Right lobe of liver (tissue), 6 donors: ENCODE data around the gene PANK2. TPM values are rescaled to one million over a fixed set of nuclear protein-coding genes. Genes with fewer than 3 reads are reported as not detected.

Source experiments
- ATAC-seq, 4 donors: fragments of 200-7000 bp; cut with Tn5 transposase; one replicate each; pipeline ENCODE4 v1.9.1; 2020; ENCODE audit warnings: mild to moderate bottlenecking in 4 of 4, moderate library complexity in 4 of 4
- DNase-seq, 3 donors: peaks; one replicate each; pipeline ENCODE4 v3.0.0-alpha.2; 2020
- H3K27ac ChIP-seq, 3 donors: fragments of 200-600 bp; one replicate each; pipeline ENCODE4 v1.8.0; 2022
- H3K27me3 ChIP-seq, 2 donors: fragments of 200-600 bp; one replicate each; pipeline ENCODE4 v1.8.0; 2022
- H3K36me3 ChIP-seq, 4 donors: fragments of 200-600 bp; sonication (generic) in 1 of 4; one replicate each; pipeline versions ENCODE4 v1.5.1 to v1.8.0; 2017 to 2022; ENCODE audit warnings: control low read depth in 1 of 4
- H3K4me1 ChIP-seq, 4 donors: fragments of 200-600 bp; sonication (generic) in 1 of 4; one replicate each; pipeline versions ENCODE4 v1.5.1 to v1.8.0; 2017 to 2022; ENCODE audit warnings: control low read depth in 1 of 4
- H3K4me3 ChIP-seq, 3 donors: fragments of 200-600 bp; one replicate each; pipeline ENCODE4 v1.8.0; 2022
- H3K9me3 ChIP-seq, 4 donors: fragments of 200-600 bp; sonication (generic) in 1 of 4; one replicate each; pipeline versions ENCODE4 v1.5.1 to v1.8.0; 2017 to 2022; ENCODE audit warnings: control low read depth in 1 of 4
- CTCF ChIP-seq, 4 donors: fragments of 200-600 bp in 3 of 4; fragments of 450-650 bp in 1 of 4; IDR thresholded peaks; one replicate each; pipeline versions ENCODE4 v1.5.1 to v1.8.0; 2016 to 2022; ENCODE audit warnings: antibody characterized with exemption in 4 of 4, mild to moderate bottlenecking in 2 of 4
- POLR2A ChIP-seq: fragments of 450-650 bp; IDR thresholded peaks from one replicate; pipeline ENCODE4 v1.6.1; 2017; ENCODE audit warnings: antibody characterized with exemption, mild to moderate bottlenecking
- WGBS: methylation state at CpG from one replicate; pipeline ENCODE4 v1.1.6; 2018; ENCODE audit warnings: low coverage, low lambda C conversion rate; ENCODE audit not compliant: insufficient coverage; ENCODE audit errors: missing lambda C conversion rate; 5-methylcytosine and 5-hydroxymethylcytosine counted together
- intact Hi-C, 2 donors: fragments of 100-400 bp; cut with DNase I; formaldehyde crosslinking; loops; one replicate each; pipeline versions ENCODE4 v1.11.2 to v1.14.1; 2022
- total RNA-seq, 6 experiments: library from RNA; depleted of rRNA in 2 of 6; stranded (reverse); fragments of >200 nt in 2 of 6; fragmentation: NEBNext Ultra II Directional in 3 of 6; extraction: Animal tissue kit (Norgen Biotek cat#: 25700) in 3 of 6; gene quantifications; one replicate each; pipeline versions ENCODE4 v1.1.0 to v1.2.4, GENCODE V29; 2016 to 2023
- donor health status: DM: no; HTN: yes; CAD: no.
- donor health status: DM: no; HTN: no; CAD: no.
- donor health status: DM: no; HTN: no; CAD: no.
- donor health status: DM: no; HTN: yes; CAD: no.
- donor health status: DM: no; HTN: yes; CAD: no.

PANK2 gene
- total RNA-seq, 6 experiments from 2014 or later, result 13.0 to 17.8 (median 13.8) TPM

- Histone ChIP-seq H3K36me3 (peaks cover 0 to 70% (median 18%) of the 10 kb centered on the region in 4 donors), H3K4me1 (no peaks in the 10 kb centered on the region), H3K27ac (no peak overlapping the region), H3K4me3 (no peak overlapping the region), H3K27me3 (no peaks in the 10 kb centered on the region), H3K9me3 (no peaks in the 10 kb centered on the region)
- intact Hi-C loops, result no loop called here
- WGBS, result 74% methylated on average over 2 of the region's 2 CpGs
- DNase-seq (no peak), ATAC-seq (no peak)
- TF ChIP-seq CTCF (IDR thresholded peaks at IDR 0.05) (no peak), POLR2A (no peak)
Observed at GRCh38 chr20:3915691-3916090, 26.5 kb downstream of the PANK2 start.

GRCh38 chr20:3916364-3916763 is 27.2 kb downstream of the PANK2 start:
- no peak for TF ChIP-seq CTCF (IDR thresholded peaks at IDR 0.05)
- no peak for TF ChIP-seq POLR2A

GRCh38 chr20:3919352-3919751 is 30.2 kb downstream of the PANK2 start:
- intact Hi-C loops, result no loop called here
- 81% methylated on average over 1 of the region's 1 CpG for WGBS
- Histone ChIP-seq H3K4me1 (no peaks in the 10 kb centered on the region), H3K4me3 (no peak overlapping the region), H3K27me3 (no peaks in the 10 kb centered on the region), H3K9me3 (no peaks in the 10 kb centered on the region), H3K36me3 (peaks cover 3 to 57% (median 10%) of the 10 kb centered on the region in 4 donors), H3K27ac (no peak overlapping the region)
- ATAC-seq (no peak), DNase-seq (no peak)
- TF ChIP-seq CTCF (IDR thresholded peaks at IDR 0.05) (no peak), POLR2A (no peak)

More at GRCh38 chr20:3916364-3916763, 27.2 kb downstream of the PANK2 start:
- DNase-seq, result no peak
- Histone ChIP-seq H3K36me3 (peaks cover 0 to 70% (median 14%) of the 10 kb centered on the region in 4 donors), H3K27ac (no peak overlapping the region), H3K27me3 (no peaks in the 10 kb centered on the region), H3K4me3 (no peak overlapping the region), H3K9me3 (no peaks in the 10 kb centered on the region), H3K4me1 (no peaks in the 10 kb centered on the region)
- intact Hi-C loops, result no loop called here
- ATAC-seq, result no peak
- WGBS, result 62% methylated on average over 2 of the region's 2 CpGs

- H3K4me3 ChIP-seq, result no peak overlapping the region
- H3K36me3 ChIP-seq, result peaks cover under 1 to 41% (median 9%) of the 10 kb centered on the region in 4 donors
- intact Hi-C loops, result loop anchor here in 1 of 2 donors (10.0 kb wide), 1 partner anchor 52 kb away; no protein-coding TSS in a partner anchor
- ATAC-seq (no peak), DNase-seq (no peak)
- TF ChIP-seq CTCF (IDR thresholded peaks at IDR 0.05), result no peak
- no peak for TF ChIP-seq POLR2A
- 82% methylated on average over 10 of the region's 13 CpGs for WGBS
- H3K27me3 ChIP-seq, result no peaks in the 10 kb centered on the region
- H3K4me1 ChIP-seq, result no peaks in the 10 kb centered on the region
- H3K27ac ChIP-seq, result no peak overlapping the region
- H3K9me3 ChIP-seq, result no peaks in the 10 kb centered on the region
Observed at GRCh38 chr20:3922223-3922982, 33.2 kb downstream of the PANK2 start.
